Testis (tissue), 2 donors: Measurements from ENCODE around the gene CCL2.

ENCODE experiments used
- POLR2A ChIP-seq: fragments of 450-650 bp; IDR thresholded peaks from one replicate; pipeline ENCODE4 v1.6.1; 2017; ENCODE audit warnings: antibody characterized with exemption, mild to moderate bottlenecking, moderate library complexity
- TF ChIP-seq, protein P1 (sequence below), 3 experiments: fragments of 450-650 bp in 2 of 3; fragments of 200-600 bp in 1 of 3; sonication (generic) in 1 of 3; IDR thresholded peaks; one replicate each; pipeline ENCODE4 v1.5.1; 2016 to 2019; ENCODE audit warnings: antibody characterized with exemption in 3 of 3, mild to moderate bottlenecking in 2 of 3, moderate library complexity in 1 of 3

DNA sequence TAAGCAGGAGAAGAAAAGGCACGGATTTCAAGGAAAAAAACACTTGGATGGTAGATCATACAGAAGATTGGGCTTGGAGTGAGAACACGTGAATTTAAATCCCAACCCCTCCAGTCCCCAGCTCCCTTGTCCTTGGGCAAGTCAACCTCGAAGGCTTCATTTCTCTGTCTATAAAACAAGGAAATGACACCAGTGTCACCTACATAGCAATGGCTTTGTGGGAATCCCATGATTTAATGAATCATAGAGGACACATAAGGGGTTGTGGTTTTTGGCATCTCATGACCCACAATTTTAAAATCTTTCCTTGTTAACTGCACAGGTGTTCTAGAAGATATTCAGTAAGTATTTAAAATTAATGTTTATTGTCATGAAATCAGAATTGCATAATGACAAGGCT, 8.2 kb upstream of the CCL2 start:
- TF ChIP-seq, protein P1, sequence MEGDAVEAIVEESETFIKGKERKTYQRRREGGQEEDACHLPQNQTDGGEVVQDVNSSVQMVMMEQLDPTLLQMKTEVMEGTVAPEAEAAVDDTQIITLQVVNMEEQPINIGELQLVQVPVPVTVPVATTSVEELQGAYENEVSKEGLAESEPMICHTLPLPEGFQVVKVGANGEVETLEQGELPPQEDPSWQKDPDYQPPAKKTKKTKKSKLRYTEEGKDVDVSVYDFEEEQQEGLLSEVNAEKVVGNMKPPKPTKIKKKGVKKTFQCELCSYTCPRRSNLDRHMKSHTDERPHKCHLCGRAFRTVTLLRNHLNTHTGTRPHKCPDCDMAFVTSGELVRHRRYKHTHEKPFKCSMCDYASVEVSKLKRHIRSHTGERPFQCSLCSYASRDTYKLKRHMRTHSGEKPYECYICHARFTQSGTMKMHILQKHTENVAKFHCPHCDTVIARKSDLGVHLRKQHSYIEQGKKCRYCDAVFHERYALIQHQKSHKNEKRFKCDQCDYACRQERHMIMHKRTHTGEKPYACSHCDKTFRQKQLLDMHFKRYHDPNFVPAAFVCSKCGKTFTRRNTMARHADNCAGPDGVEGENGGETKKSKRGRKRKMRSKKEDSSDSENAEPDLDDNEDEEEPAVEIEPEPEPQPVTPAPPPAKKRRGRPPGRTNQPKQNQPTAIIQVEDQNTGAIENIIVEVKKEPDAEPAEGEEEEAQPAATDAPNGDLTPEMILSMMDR (IDR thresholded peaks at IDR 0.05) = no peak
- TF ChIP-seq POLR2A = no peak
